Measurements from ENCODE around the gene DAZAP1.

GRCh38 chr19:1429750-1430149, 22.4 kb downstream of the DAZAP1 start:
- TF ChIP-seq POLR2A (IDR thresholded peaks at IDR 0.05) (no peak), EP300 (IDR thresholded peaks at IDR 0.05) (no peak), CTCF (IDR thresholded peaks at IDR 0.05) (no peak), POLR2AphosphoS5 (IDR thresholded peaks at IDR 0.05) (no peak)

Data from gastroesophageal sphincter (tissue), 3 donors.